ENCODE results near the gene PLOD3. TPM values are rescaled to one million over a fixed set of nuclear protein-coding genes. Genes with fewer than 3 reads are reported as not detected.
A peak's percentile ranks its signal among the peaks of the same experiment; 100 is the strongest.
"Not testable (repeated sequence)": the region's sequence is repeated elsewhere in the genome, so short reads cannot be mapped to it uniquely, and the experiment has no call there.

The PLOD3 gene
- total RNA-seq, 1 donor from 2014 or later, result 41.5 TPM

DNA sequence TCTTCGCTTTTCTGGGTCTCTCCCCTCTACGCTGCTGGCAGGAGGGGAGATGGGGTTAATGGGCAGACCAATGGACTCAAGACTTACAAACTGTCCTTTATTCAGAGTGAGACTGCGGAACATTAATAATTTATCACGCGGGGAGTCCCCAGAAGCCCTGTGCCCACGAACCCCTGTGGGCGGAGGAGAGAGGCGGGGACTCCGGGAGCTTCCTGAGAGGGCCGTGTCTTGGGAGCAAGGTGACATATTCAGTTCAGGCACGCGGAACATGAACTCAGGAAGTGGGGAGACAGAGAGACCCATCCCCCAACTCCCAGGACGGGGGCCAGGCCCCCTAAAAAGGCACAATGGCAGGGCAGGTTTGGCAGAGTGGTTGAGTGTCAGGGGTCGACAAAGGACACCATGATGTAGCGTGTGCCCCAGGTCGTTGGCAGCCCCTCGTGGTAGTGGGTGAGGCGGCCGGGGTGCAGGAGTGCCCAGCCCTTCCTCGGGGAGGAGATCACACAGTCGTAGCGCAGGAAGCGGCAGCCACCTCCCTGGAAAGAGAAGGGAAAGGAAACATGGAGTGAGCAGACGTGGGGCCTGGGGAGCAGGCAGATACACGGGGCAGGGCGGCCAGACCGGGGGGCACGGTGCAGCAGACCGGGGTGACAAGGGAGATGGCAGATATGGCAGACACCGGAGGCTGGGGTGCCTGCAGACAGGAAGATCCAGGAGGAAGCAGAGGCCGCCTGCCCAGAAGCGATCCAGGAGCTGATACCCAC, 11.3 kb downstream of the PLOD3 start:
- DNase-seq (ENCODE audit: extremely low spot score in 2 of 2), result no peak
- Histone ChIP-seq H3K4me1 (peaks cover 8% of the 10 kb centered on the region), H3K27ac (no peak overlapping the region), H3K4me3 (no peak overlapping the region), H3K9me3 (no peaks in the 10 kb centered on the region), H3K36me3 (peaks cover 0 to 28% of the 10 kb centered on the region in 2 donors), H3K27me3 (no peaks in the 10 kb centered on the region)
- intact Hi-C loops (cut with DNase I), result no loop called here
- TF ChIP-seq POLR2A (IDR thresholded peaks at IDR 0.05), result no peak
- TF ChIP-seq, protein P1, sequence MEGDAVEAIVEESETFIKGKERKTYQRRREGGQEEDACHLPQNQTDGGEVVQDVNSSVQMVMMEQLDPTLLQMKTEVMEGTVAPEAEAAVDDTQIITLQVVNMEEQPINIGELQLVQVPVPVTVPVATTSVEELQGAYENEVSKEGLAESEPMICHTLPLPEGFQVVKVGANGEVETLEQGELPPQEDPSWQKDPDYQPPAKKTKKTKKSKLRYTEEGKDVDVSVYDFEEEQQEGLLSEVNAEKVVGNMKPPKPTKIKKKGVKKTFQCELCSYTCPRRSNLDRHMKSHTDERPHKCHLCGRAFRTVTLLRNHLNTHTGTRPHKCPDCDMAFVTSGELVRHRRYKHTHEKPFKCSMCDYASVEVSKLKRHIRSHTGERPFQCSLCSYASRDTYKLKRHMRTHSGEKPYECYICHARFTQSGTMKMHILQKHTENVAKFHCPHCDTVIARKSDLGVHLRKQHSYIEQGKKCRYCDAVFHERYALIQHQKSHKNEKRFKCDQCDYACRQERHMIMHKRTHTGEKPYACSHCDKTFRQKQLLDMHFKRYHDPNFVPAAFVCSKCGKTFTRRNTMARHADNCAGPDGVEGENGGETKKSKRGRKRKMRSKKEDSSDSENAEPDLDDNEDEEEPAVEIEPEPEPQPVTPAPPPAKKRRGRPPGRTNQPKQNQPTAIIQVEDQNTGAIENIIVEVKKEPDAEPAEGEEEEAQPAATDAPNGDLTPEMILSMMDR (IDR thresholded peaks at IDR 0.05), result no peak
- TF ChIP-seq POLR2AphosphoS5 (IDR thresholded peaks at IDR 0.05; ENCODE audit: insufficient read depth in 1 of 2, low read depth in 1 of 2), result no peak

DNA sequence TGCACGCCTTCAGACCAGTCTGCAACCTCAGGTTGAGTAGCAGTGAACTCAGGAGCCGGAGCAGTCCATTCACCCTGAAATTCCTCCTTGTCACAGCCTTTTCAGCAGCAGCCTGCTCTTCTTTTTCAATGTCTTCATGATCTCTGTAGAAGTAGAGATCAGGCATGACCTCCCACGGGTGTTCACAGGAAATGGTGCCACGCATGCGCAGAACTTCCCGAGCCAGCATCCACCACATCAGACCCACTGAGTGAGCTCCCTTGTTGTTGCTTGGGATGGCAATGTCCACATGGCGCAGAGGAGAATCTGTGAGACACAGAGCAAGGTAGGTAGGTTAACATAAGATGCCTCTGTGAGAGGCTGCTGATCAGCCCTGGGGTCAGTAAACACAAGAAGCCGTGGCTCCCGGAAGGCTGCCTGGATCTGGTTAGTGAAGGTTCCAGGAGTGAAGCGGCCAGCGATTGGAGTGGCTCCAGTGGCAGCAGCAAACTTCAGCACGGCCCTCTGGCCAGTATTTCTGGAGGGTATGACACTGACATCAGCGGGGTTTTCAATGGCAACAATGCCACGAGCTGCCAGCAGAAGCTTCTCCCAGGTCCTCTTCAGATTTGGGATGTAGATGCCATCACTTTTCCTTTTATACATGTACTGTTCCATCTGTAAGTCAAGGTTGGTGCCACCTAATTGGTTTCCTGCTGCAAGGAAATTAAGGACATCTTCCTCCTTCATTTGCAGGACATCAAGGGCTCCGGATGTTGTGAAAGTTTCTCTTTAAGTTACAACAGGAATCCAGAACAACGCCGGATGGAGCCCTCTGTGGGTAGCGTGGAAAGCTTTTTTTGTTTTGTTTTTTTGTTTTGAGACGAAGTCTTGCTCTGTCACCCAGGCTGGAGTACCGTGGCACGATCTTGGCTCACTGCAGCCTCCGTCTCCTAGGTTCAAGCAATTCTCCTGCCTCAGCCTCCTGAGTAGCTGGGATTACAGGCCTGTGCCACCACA, 13.3 kb downstream of the PLOD3 start:
- H3K9me3 ChIP-seq; H3K27ac ChIP-seq; H3K4me1 ChIP-seq; H3K4me3 ChIP-seq; H3K36me3 ChIP-seq; H3K27me3 ChIP-seq; DNase-seq (ENCODE audit: extremely low spot score in 2 of 2); intact Hi-C loops (cut with DNase I): not testable (repeated sequence)

DNA sequence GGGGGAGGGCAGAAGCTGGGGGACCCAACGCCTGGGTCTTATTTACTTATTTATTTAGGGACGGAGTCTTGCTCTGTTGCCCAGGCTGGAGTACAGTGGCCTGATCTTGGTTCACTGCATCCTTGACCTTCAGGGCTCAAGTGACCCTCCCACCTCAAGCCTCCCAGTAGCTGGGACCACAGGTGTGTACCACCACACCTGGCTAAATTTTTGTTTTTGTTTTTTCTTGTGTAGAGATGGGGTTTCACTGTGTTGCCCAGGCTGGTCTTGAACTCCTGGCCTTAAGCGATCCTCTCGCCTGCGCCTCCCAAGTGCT, 14.8 kb downstream of the PLOD3 start:
- H3K4me3 ChIP-seq, result no peak overlapping the region

DNA sequence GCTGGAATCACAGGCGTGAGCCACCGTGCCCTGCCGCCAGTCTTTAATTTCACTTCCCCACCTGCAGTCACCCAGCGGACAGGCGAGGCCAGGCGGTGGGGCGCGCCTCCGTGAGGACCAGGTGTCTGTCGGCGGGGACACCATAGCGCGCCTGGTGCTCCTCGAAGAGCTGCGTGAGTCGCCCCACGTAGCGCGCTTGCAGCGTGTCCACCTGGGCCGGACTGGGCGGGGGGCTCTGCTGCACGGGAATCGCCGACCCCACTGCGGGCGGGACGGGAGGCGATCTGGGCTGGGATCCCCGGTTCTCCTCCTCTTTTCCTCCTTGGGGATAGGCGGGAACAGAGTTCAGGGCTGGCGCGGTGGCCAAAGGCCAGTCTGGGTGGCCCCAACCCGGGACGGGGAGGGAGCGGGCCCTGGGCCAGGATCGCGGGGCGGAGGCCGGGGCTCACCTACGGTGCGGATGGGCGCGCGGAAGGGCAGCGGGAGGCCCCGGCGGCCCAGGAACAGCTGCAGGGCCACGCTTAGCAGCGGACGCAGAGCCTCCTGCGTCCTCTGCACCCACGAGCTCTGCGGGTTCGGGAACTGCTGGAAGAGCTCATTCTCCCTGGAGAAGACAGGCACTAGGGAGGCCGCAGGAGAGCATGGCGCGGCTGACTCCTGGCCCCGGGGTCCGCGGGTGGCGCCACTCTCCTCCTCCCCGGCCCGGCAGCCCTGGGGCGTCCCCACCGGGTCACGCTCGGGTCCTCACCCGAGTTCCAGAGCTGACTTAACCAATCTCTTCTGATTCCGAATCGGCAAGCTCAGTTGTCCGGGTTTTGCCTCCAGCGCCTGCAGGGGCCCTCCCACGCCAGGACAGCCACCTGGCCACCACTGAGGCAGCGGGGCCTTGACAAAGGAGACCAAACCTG, 15.4 kb downstream of the PLOD3 start:
- no peak for DNase-seq (ENCODE audit: extremely low spot score in 2 of 2)
- Histone ChIP-seq H3K4me3 (peak overlapping the region; percentile 9 to 19), H3K9me3 (no peaks in the 10 kb centered on the region), H3K36me3 (no peaks in the 10 kb centered on the region), H3K27ac (no peak overlapping the region), H3K4me1 (peaks cover 8% of the 10 kb centered on the region), H3K27me3 (no peaks in the 10 kb centered on the region)
- intact Hi-C loops (cut with DNase I), result no loop called here
- no peak for TF ChIP-seq POLR2A (IDR thresholded peaks at IDR 0.05)
- TF ChIP-seq POLR2AphosphoS5 (IDR thresholded peaks at IDR 0.05; ENCODE audit: insufficient read depth in 1 of 2, low read depth in 1 of 2), result no peak
- TF ChIP-seq, protein P1 (IDR thresholded peaks at IDR 0.05), result no peak

More for the DNA sequence above, 14.8 kb downstream of the PLOD3 start:
- intact Hi-C loops (cut with DNase I), result no loop called here
- Histone ChIP-seq H3K36me3 (peaks cover 0 to 2% of the 10 kb centered on the region in 2 donors), H3K4me1 (peaks cover 8% of the 10 kb centered on the region), H3K27me3 (no peaks in the 10 kb centered on the region), H3K9me3 (no peaks in the 10 kb centered on the region), H3K27ac (no peak overlapping the region)
- no peak for TF ChIP-seq POLR2AphosphoS5 (IDR thresholded peaks at IDR 0.05; ENCODE audit: insufficient read depth in 1 of 2, low read depth in 1 of 2)
- no peak for TF ChIP-seq POLR2A (IDR thresholded peaks at IDR 0.05)
- TF ChIP-seq, protein P1 (IDR thresholded peaks at IDR 0.05), result no peak
- no peak for DNase-seq (ENCODE audit: extremely low spot score in 2 of 2)

Measured in vagina (tissue), 2 donors.